SHP77 (cell line): ENCODE results near the gene HMGN1.
A peak's percentile ranks its signal among the peaks of the same experiment; 100 is the strongest.
"Not testable (repeated sequence)": the region's sequence is repeated elsewhere in the genome, so short reads cannot be mapped to it uniquely, and the experiment has no call there.

ENCODE experiments used
- DNase-seq, 2 experiments: peaks; one replicate each; lab custom pipeline; 2025; lab: John Stamatoyannopoulos, UW

HMGN1 gene, protein sequence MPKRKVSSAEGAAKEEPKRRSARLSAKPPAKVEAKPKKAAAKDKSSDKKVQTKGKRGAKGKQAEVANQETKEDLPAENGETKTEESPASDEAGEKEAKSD

DNA sequence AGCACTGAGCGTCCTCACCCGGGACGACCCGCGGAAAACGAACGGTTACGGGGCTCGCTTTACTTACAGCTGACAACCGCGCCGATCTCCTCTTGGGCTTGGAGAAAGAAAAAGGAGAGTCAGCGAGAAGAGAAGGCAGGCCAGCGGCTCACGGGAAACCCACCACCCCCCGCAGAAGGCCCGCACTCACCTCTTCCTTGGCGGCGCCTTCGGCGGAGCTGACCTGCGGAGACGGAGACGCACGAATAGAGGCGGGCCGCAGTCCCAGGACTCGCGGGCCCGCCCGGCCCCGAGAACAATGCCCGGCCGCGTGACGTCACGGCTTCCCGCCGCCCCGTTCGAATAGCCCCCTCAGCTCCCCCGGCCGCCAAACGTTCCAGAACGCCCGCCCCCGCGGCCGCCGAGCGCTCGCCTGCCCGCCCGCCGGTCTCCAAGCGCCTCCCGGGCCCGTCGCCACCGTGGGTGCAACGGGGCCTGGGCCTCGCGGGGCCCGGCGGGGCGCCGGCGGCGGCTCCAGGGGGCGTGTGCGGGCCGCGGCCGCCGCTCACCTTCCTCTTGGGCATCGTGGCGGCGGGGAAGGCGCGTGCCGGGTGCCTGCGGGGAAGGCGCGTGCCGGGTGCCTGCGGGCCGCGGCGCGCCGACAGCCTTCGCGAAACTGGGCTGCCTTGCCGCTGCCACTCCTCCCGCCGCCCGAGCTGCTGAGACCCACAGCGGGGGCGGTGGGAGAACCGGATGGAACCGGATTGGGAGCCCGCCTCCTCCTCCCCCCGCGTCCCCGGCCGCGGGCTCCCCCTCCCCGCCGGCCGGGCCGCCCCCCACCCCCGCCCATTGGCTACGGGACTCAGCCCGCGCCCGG lies at the start of gene HMGN1:
HMGN1 (minus strand) TSS at position 734 of the 856 bp plus-strand sequence; CDS start at position 563, 171 bp downstream.
- peak; percentile 83 to 93 for DNase-seq

DNA sequence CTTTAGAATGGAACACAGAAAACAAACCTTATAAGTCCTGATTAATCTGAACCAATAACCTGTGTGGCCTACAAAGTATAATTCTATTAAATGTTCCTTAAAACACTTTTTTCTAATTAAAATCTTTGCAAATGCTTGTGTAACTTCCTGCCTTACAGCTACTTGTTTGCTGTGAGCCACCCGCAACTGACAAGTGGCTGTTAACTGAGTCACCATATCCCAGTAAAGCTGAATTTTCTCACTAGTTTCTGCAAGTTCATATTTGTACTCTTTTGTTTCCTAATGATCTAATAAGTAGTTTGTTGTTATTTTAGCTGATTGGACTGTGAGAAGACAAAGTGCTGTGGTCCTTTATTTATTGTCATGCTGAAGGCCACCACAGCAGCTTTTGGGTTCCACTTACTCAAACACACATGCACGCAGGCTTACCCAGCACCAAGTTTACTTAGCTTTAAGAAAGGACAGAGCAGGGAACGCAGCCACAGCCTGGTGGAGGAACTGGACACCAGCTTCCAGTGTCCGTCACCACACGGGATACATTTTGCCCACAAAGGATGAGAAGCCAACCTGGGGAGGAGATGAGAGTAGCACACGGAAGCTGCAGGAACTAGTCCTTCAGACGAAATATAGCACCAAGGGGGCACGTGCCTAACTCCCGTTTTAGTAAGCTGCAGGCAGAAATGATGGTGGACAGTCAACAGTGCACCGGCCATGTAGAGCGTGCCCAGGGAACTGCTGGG lies 48.9 kb upstream of the HMGN1 start:
- DNase-seq: no peak

DNA sequence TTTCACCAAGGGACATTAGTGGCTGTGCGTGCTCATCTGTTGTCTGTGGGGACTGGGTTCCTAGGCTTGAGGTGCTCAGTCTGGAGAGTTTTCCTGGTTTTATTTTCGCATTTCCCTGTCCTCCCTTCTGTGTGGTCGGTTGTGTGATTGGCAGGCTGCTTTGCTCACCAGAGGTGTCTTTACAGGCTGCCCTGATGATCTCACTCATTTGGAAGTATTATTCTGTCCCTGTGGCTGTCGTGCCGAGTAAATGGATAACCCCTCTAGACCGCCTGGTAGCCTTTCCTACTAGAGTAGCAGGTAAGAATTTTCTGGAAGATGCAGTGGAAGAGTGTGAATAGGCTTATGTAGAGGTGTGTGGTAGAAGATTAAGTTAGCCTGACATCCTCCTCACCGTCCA lies 44.1 kb upstream of the HMGN1 start:
- DNase-seq: no peak

DNA sequence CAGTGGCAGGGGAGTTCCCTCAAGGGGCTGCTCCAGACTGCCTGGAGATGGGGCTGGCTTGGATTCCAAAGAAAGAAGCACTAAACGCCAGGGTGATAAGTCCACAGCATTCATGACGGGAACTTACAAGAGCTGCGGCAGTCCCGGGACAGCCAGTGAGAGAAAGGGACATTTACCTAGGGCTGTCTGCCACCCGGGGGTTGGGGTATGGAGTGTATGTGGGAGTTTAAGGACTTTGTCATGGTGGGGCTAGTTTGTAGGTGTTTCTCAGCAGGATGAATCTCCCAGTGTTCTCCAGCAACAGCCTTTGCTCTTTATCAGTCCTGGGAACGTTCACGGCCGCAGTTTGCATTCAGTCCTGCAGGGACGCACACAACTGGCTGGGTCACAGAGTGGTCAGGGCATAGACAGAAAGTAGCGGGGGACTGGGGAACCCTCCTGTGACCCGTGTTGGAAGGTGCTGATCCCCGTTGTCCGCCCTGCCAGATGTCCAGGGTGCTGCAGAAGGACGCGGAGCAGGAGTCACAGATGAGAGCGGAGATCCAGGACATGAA lies 41.4 kb upstream of the HMGN1 start:
- no peak for DNase-seq

DNA sequence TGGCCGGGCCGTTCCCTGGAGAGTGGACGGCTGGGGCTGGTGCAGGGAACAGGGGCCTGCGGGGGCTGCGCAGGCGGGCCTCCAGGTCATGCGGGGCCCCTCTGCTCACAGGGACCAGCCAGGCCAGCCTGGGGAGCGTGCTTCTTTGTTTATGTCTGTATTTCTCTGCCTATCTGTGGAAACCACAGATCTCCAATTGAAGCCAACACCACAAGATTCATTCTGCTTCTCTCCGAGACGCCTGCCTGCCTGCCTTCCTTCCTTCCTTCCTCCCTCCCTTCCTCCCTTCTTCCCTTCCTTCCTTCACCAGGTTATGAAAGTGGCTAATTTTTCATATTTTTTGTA lies 39.9 kb upstream of the HMGN1 start:
- DNase-seq: no peak

DNA sequence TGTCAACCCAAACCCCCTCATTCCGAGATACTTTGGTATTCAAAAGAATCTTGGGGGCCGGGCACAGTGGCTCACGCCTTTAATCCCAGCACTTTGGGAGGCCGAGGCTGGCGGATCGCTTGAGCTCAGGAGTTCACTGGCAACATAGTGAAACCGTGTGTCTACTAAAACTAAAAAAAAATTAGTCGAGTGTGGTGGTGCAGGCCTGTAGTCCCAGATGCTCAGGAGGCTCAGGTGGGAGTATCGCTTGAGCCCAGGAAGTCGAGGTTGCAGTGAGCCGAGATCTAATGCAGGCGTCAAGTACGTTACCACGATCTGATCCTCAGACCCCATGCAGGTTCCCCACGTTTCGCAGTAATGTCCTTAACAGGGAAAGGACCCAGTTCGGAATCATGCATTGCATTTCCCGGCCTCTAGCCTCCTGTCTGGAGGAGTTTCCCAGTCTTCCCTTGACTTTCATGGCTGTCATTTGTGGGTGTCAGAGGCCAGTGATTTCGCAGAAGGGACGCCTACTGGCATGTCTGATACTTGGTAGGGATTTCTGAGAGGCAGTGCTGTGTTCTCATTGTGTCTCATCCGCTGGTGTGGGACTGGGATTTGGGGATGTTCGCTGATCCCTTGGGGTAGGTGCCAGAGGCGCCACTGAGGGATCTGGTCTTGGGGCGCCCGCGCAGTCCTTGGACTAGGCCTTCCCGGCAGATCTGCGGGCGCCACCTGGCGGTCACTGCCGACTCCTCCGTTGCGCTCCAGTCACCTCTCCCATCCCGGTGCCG lies 39.3 kb upstream of the HMGN1 start:
- DNase-seq: peak; percentile 55 to 82

DNA sequence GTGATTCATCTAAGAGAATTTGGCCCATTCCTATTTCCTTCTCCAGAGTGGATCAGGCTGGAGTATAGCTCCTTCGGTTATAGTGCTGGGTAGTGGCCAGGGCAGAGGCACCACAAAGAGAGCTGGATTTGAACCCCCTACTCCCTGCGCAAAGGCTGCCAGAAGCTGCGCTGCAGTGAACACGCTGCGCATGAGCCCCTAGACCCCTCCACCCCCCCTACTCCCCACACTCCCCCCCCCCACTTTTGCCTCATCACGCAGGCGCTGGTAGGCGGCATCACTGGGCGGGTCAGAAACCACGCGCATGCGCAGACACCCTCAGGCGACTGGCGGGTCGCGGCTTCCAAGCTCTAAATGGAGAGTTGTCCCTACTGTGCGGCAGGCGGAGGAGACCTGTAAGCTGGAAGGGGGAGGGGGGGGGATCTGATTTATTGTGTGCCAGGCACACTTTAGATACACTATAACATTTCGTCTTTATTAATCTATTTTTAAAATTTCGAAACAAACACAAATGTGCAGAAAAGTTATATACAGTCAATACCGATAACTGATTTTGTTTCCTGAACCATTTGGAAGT lies 38.7 kb upstream of the HMGN1 start:
- peak; percentile 88 to 89 for DNase-seq

DNA sequence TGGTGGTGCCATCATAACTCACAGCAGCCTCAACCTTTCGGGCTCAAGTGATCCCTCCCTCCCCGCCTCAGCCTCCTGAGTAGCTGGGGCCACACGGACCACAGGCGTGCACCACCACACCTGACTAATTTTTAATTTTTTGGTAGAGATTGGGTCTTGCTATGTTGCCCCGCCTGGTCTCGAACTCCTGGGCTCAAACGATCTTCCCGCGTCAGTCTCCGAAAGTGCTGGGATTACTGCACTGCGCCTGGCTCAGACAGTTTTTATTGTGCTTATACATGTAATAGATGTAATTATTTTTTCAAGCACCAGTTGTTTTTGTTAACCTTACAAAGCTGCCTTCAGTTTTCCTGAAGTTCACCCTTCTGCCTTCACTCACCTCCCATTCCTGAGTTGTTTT lies 38.0 kb upstream of the HMGN1 start:
- DNase-seq: no peak

DNA sequence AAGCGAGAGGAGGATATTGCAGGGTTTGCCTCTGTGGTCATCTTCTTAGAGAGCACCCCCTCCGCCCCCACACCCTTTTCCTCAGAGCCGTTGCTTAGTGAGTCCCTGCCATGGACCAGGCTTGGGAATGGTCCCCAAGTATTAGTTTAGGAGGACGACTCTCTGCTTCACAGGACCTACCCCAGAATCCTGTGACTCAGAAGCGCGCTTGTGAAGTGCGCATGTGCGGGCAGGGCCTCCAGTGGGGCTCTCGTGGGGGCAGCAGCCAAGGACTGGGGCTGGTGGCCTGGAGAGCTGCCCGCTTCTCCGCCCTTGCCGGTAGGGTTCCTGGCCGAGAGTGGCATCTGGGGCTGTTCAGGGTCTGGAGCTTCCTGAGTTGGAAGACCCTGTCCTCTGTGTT lies 37.3 kb upstream of the HMGN1 start:
- peak; percentile 65 to 81 for DNase-seq

DNA sequence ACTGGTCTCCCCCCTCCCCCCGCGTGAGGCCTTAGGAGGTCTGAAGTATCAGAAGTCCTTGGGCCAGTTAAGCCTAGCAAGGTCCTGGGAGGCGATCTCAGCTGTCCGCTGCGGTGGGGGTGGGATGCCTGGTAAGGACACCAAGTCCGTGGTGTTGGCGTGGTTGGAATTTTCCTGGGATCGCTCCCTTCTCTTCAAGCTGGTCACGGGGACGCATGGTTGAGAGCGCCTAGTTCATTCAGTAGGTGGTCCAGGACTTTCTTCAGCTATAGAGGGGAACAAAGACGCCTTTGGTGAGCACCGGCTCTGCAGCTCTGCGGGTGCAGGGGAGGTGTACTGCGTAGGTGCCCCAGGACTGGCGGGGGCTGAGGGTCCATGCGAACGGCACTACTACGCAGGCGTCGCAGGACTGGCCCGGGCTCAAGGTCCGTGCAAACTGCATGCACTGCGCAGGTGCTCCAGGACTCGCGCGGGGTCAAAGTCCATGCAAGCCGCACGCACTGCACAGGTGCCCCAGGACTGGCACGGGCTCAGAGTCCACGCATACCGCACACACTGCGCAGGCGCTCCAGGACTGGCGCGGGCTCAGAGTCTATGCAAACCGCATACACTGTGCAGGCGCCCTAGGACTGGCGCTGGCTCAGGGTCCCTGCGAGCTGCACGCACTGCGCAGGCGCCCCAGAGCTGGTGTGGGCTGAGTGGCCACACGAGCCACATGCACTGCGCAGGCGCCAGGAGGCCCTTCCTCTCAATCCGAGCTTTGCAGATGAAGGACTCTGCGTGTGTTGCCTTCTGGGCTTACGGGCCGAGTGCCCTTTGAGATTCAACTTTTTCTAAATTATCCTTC lies 36.6 kb upstream of the HMGN1 start:
- DNase-seq: peak; percentile 90 to 95

DNA sequence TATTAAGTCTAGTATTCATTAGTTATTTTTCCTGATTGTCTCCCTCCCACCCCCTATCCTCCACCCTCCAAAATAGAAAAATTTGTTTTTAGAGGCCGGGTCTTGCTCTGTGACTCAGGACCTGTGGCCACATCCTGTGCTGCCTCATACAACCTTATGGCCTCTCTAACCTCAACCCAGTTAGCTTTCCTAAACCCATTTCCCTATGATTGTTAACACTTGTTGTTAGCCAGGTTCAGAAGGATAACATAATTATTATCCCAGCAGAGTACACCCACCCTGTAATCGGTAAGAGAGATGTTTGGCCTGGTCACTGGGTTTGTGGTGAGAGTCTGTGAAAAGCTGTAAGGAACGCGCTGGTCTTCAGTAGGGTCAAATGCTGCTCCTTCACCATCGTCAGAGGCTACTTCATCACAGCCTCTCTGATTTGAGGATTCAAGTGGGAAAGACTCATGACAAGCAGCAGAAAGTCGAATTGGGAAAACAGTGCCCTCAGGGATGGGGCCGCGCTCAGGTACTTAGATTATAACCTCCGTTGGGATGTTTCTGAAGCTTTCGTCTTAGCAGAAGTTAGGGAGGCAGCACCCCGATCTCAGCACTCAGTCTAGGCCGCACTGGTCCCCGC lies 35.9 kb upstream of the HMGN1 start:
- DNase-seq: no peak

DNA sequence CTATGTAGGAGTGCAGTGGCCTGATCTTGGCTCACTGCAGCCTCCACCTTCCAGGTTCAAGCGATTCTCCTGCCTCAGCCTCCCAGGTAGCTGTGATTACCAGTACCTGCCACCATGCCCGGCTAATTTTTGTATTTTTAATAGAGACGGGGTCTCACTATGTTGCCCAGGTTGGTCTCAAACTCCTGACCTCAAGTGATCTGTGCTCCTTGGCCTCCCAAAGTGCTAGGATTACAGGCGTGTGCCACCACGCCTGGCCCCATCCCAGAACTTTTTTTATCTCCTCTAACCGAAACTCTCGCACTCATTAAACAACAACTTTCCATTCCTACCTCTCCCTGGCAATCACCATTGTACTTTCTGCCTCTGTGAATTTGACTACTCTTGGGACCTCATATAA lies 33.2 kb upstream of the HMGN1 start:
- DNase-seq: not testable (repeated sequence)

DNA sequence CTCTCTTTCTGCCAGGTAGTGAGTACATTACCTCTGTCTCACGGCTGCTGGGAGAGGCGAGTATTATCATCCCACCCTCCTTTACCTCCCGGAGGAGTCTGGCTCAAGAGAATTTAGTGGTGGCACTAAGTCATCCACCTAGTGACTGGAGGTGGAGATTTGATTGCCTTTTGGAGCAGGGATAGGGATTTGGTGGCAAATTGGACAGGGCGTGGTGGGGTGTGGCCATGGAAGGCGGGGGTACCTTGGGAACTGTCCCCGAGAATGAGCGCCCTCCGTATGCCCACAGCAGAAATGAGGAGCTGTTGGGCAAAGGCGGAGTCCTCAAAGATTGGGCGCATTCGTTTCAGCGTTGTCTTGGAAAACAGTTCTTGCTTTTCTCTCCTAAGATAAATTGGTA lies 32.1 kb upstream of the HMGN1 start:
- DNase-seq: no peak

DNA sequence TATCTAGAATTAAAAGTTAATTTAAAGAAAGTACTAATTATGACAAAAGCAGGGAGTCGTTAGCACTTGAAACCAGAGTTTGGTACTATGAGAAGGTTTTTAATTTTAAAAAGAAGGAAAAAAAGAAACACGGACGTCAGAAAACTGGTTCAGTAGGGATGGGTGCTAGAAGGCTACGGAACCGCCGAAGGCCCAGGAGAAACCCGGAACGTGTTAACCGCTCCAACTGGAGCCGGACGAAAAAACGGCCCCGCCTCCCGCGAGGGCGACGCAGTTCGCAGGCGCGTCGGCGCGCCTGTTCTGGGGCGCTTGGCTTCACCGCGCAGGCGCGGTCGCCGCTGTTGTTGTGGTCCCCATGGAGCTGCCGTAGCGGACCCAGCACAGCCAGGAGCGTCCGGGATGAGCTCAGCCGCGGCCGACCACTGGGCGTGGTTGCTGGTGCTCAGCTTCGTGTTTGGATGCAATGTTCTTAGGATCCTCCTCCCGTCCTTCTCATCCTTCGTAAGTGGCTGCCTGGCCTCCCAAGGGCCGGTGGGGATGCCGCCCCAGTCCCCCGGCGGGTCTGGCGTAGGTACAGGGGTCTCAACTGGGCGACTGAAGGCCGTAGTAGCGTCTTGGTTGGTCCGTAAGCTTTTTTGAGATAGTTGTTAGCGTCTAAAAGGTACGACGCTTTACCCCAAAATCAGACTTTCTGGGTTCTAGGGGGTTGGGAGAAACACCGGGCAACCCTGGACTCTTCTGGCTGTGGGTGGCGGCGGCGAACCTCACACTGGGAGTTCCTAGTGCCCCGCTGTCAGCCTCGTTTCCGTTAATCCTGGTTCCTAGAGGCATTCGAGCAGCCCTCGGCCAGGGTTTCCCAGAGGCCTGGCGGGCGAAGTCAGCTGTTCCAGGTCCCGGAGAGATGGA lies 31.4 kb upstream of the HMGN1 start:
- peak; percentile 82 to 94 for DNase-seq

DNA sequence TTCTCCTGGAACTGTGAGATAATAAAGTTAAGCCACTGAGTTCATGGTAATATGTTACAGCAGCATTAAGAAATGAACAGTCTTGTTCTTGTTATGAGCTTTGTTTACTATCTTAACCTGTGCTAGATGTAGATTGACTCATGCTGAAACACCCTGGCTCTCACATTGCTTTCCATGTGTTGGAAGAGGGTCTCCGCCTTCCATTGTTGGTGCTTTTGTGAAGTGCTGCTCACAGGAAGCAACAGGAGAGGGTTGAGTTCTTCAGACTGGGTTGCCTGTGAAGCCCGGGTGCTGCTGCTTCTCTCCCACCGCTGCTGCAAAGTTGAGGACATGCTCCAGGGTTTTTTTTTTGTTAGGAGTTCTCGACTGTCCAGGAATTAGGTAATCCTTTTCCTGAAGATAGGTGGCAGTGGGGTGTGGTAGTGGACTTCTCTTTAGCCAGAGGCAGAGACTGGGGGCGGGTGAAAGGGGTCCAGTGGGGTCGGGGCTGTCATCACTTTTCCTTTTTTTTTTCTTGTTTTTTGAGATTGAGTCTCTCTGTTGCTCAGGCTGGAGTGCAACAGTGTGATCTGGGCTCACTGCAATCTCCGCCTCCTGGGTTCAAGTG lies 28.7 kb upstream of the HMGN1 start:
- no peak for DNase-seq

DNA sequence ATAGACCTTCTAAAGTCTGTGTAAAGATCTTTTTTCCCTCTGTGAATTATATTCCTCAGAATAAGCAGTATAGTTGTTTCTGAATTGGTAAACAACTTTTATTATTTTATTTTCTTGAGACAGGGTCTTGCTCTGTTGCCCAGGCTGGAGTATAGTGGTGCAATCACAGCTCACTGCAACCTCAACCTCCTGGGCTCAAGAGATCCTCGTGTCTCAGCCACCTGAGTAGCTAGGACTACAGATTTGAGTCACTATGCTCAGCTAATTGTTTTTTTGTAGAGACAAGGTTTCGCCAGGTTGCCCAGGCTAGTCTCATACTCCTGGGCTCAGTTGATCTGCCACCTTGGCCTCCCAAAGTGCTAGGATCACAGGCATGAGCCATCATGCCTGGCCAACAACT lies 26.6 kb upstream of the HMGN1 start:
- no peak for DNase-seq

DNA sequence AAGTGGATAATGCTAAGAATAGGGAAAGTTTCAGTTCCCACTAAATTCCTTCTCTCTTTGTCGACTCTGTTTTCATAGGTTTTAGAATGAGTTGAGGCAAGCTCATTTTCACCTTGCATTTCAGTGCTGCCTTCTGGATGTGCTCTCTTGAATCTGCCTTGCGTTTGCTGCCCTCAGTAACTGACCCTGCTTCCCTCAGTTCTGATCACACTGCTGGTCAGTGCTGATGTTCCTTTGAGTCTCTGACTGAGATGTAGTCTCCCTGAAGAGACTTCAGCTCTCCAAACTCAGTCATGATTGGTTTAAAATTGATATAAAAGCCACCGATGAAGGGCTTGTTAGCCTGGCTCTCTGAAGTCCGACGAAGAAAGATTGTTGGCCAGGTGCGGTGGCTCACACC lies 25.2 kb upstream of the HMGN1 start:
- DNase-seq: no peak

DNA sequence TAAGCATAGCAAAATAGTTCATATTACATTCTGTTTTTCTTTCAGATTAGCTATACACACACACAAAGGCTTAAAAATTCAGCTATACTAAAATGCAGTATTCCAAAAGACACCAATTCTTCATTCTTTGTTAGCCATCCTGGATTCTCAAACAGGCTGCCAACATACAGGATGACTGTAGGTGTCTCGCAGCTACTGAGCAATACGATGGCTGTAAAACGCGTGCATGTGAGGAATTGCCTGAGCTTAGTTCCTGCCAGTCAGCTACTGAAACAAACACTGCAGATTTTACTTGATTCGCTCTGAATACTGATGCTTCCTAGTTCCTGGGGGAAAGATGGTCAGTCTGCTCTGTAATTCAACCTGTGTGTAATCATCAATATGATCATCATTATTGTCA lies 24.7 kb upstream of the HMGN1 start:
- DNase-seq: peak; percentile 29 to 33

DNA sequence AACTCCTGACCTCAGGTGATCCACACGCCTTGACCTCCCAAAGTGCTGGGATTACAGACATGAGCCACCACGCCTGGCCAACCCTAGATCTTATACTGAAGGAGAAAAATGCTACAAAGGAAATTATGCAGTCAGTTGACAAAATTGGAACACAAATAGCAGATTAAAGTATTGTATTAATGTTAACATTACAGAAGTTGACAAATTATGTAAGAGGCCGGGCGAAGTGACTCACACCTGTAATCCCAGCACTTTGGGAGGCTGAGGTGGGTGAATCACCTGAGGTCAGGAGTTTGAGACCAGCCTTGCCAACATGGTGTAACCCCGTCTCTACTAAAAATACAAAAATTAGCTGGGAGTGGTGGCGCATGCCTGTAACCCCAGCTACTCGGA lies 21.0 kb upstream of the HMGN1 start:
- not testable (repeated sequence) for DNase-seq
